Osteoblast (primary cell): ENCODE data around the gene PAX6. TPM values are rescaled to one million over a fixed set of nuclear protein-coding genes. Genes with fewer than 3 reads are reported as not detected.

Experiments
- DNase-seq: peaks from one replicate; pipeline ENCODE4 v3.0.0; 2011; ENCODE audit warnings: low spot score, mixed read lengths; ENCODE audit not compliant: insufficient read length; ENCODE audit errors: missing footprints
- H2AFZ ChIP-seq: 2 replicates; pipeline ENCODE4 v1.6.0; 2011; ENCODE audit warnings: mild to moderate bottlenecking, low read length
- H3K27ac ChIP-seq: 2 replicates; pipeline ENCODE4 v1.5.1; 2011; ENCODE audit warnings: mild to moderate bottlenecking, low read depth, low read length, moderate library complexity
- H3K27me3 ChIP-seq: 2 replicates; pipeline ENCODE4 v1.6.0; 2012; ENCODE audit warnings: mild to moderate bottlenecking, control low read depth, inconsistent platforms, low read length, moderate library complexity; ENCODE audit not compliant: insufficient read depth
- H3K36me3 ChIP-seq: 2 replicates; pipeline ENCODE4 v1.5.1; 2011; ENCODE audit warnings: mild to moderate bottlenecking, low read length, control low read depth, moderate library complexity; ENCODE audit not compliant: insufficient read depth
- H3K4me1 ChIP-seq: 2 replicates; pipeline ENCODE4 v1.5.1; 2011; ENCODE audit warnings: mild to moderate bottlenecking, low read length, control low read depth, moderate library complexity; ENCODE audit not compliant: insufficient read depth
- H3K4me2 ChIP-seq: 2 replicates; pipeline ENCODE4 v1.6.0; 2011; ENCODE audit warnings: mild to moderate bottlenecking, low read length; ENCODE audit not compliant: insufficient read depth
- H3K4me3 ChIP-seq: fragments of 200-600 bp; sonication (generic); 3 replicates; pipeline ENCODE4 v1.5.1; 2012; ENCODE audit warnings: mild to moderate bottlenecking, low read length, inconsistent platforms; ENCODE audit not compliant: insufficient read depth
- H3K79me2 ChIP-seq: 2 replicates; pipeline ENCODE4 v1.6.0; 2012; ENCODE audit warnings: mild to moderate bottlenecking, low read length, control low read depth, inconsistent platforms; ENCODE audit not compliant: insufficient read depth
- H3K9me3 ChIP-seq: 2 replicates; pipeline ENCODE4 v1.5.1; 2011; ENCODE audit warnings: low read depth, low read length, control low read depth
- H4K20me1 ChIP-seq: 2 replicates; pipeline ENCODE4 v1.6.0; 2012; ENCODE audit warnings: mild to moderate bottlenecking, low read length, control low read depth; ENCODE audit not compliant: insufficient read depth
- CTCF ChIP-seq: IDR thresholded peaks from 2 replicates; pipeline ENCODE4 v1.5.1; 2011; ENCODE audit warnings: mild to moderate bottlenecking, low read depth, low read length, moderate library complexity; ENCODE audit errors: extremely low read depth
- total RNA-seq: library from RNA; depleted of rRNA; stranded (reverse); fragments of >200 nt; gene quantifications from 2 replicates; pipeline ENCODE4 v1.2.3, GENCODE V29; 2012

The PAX6 gene
- total RNA-seq, 1 donor: 0.36 TPM

- Histone ChIP-seq H3K27me3 (peaks cover 100% of the 10 kb centered on the region), H3K36me3 (no peaks in the 10 kb centered on the region), H3K9me3 (no peaks in the 10 kb centered on the region), H4K20me1 (no peaks in the 10 kb centered on the region), H2AFZ (no peak overlapping the region), H3K4me3 (no peak overlapping the region), H3K4me1 (peaks cover 6% of the 10 kb centered on the region), H3K27ac (no peak overlapping the region), H3K79me2 (no peaks in the 10 kb centered on the region), H3K4me2 (no peak overlapping the region)
- DNase-seq: peak; percentile 47
- no peak for TF ChIP-seq CTCF
Measured at GRCh38 chr11:31820438-31820818, 9.3 kb upstream of the PAX6 start.

GRCh38 chr11:31819621-31820437, 8.7 kb upstream of the PAX6 start:
- no peaks in the 10 kb centered on the region for H4K20me1 ChIP-seq
- H3K36me3 ChIP-seq: no peaks in the 10 kb centered on the region
- H2AFZ ChIP-seq: no peak overlapping the region

GRCh38 chr11:31818874-31819331, 7.8 kb upstream of the PAX6 start:
- Histone ChIP-seq H3K9me3 (no peaks in the 10 kb centered on the region), H3K4me2 (no peak overlapping the region), H3K4me1 (peaks cover 6% of the 10 kb centered on the region), H3K79me2 (no peaks in the 10 kb centered on the region), H3K27ac (no peak overlapping the region), H4K20me1 (no peaks in the 10 kb centered on the region), H3K36me3 (no peaks in the 10 kb centered on the region), H3K27me3 (peaks cover 100% of the 10 kb centered on the region), H2AFZ (no peak overlapping the region), H3K4me3 (no peak overlapping the region)
- DNase-seq: peak; percentile 69
- TF ChIP-seq CTCF: no peak

More at GRCh38 chr11:31819621-31820437, 8.7 kb upstream of the PAX6 start:
- Histone ChIP-seq H3K4me1 (peaks cover 6% of the 10 kb centered on the region), H3K9me3 (no peaks in the 10 kb centered on the region), H3K27me3 (peaks cover 100% of the 10 kb centered on the region), H3K4me2 (no peak overlapping the region), H3K27ac (no peak overlapping the region), H3K4me3 (no peak overlapping the region), H3K79me2 (no peaks in the 10 kb centered on the region)
- peak; percentile 88 for DNase-seq
- TF ChIP-seq CTCF: no peak

GRCh38 chr11:31818425-31818755, 7.3 kb upstream of the PAX6 start:
- Histone ChIP-seq H3K9me3 (no peaks in the 10 kb centered on the region), H4K20me1 (no peaks in the 10 kb centered on the region), H3K27me3 (peaks cover 100% of the 10 kb centered on the region), H3K4me1 (peaks cover 6% of the 10 kb centered on the region), H2AFZ (no peak overlapping the region), H3K4me3 (no peak overlapping the region), H3K4me2 (no peak overlapping the region), H3K27ac (no peak overlapping the region), H3K79me2 (no peaks in the 10 kb centered on the region), H3K36me3 (no peaks in the 10 kb centered on the region)
- TF ChIP-seq CTCF: no peak
- peak; percentile 77 for DNase-seq
